HT1080 (cell line): ENCODE results near the gene UQCRQ. TPM values are rescaled to one million over a fixed set of nuclear protein-coding genes. Genes with fewer than 3 reads are reported as not detected.

ENCODE experiments used
- DNase-seq: peaks from one replicate; pipeline ENCODE4 v3.0.0-alpha.2; 2015; ENCODE audit warnings: low read depth
- total RNA-seq: library from RNA; depleted of rRNA; stranded (reverse); fragments of >200 nt; shearing (Covaris generic); gene quantifications from 2 replicates; pipeline ENCODE4 v1.2.3, GENCODE V29; 2014

The UQCRQ gene
- total RNA-seq, 1 experiment from 2014 or later = 201 TPM

GRCh38 chr5:132867046-132867451, 607 bp downstream of the UQCRQ start:
- DNase-seq = no peak

- DNase-seq = no peak
Observed at GRCh38 chr5:132868754-132869153, 2.3 kb downstream of the UQCRQ start.

GRCh38 chr5:132870801-132871200, 4.4 kb downstream of the UQCRQ start:
- no peak for DNase-seq

- no peak for DNase-seq
Observed at GRCh38 chr5:132871459-132872284, 5.2 kb downstream of the UQCRQ start.

- DNase-seq = no peak
Observed at GRCh38 chr5:132872788-132873118, 6.3 kb downstream of the UQCRQ start.

- no peak for DNase-seq
Observed at GRCh38 chr5:132873119-132873929, 6.9 kb downstream of the UQCRQ start, which contains the start of gene LEAP2. TSS of gene LEAP2 (plus strand) at chr5:132873668. CDS start at chr5:132873695, 27 bp downstream.

GRCh38 chr5:132873930-132874271, 7.5 kb downstream of the UQCRQ start:
- no peak for DNase-seq

GRCh38 chr5:132876020-132876759, 9.7 kb downstream of the UQCRQ start:
- DNase-seq = no peak

- no peak for DNase-seq
Observed at GRCh38 chr5:132877466-132877865, 11.0 kb downstream of the UQCRQ start.

- peak; percentile 12 for DNase-seq
Observed at GRCh38 chr5:132877938-132878337, 11.5 kb downstream of the UQCRQ start.

- peak; percentile 69 for DNase-seq
Observed at GRCh38 chr5:132883261-132883834, 16.9 kb downstream of the UQCRQ start.

- DNase-seq = no peak
Observed at GRCh38 chr5:132884548-132884947, 18.1 kb downstream of the UQCRQ start.

- no peak for DNase-seq
Observed at GRCh38 chr5:132886064-132886823, 19.8 kb downstream of the UQCRQ start.

GRCh38 chr5:132887283-132887682, 20.8 kb downstream of the UQCRQ start:
- DNase-seq = no peak

- DNase-seq = no peak
Observed at GRCh38 chr5:132889501-132889900, 23.1 kb downstream of the UQCRQ start.

- no peak for DNase-seq
Observed at GRCh38 chr5:132890817-132891216, 24.4 kb downstream of the UQCRQ start.

GRCh38 chr5:132895719-132896305, 29.4 kb downstream of the UQCRQ start:
- no peak for DNase-seq

- no peak for DNase-seq
Observed at GRCh38 chr5:132896685-132897084, 30.2 kb downstream of the UQCRQ start.

GRCh38 chr5:132898094-132898493, 31.7 kb downstream of the UQCRQ start:
- no peak for DNase-seq

- no peak for DNase-seq
Observed at GRCh38 chr5:132901036-132901435, 34.6 kb downstream of the UQCRQ start.
